Activated CD8-positive, alpha-beta memory T cell treated with anti-CD3 and anti-CD28 coated beads, Interleukin-2, amount 10 ng/mL, durations not matched to agents 7 days and 5 days (primary cell): Measurements from ENCODE around the gene STMP1. TPM values are rescaled to one million over a fixed set of nuclear protein-coding genes. Genes with fewer than 3 reads are reported as not detected.

Experiments used
- ATAC-seq: fragments of 150-1000 bp; cut with Tn5 transposase; one replicate; pipeline ENCODE4 v1.10.0; 2021; ENCODE audit warnings: moderate library complexity
- CTCF ChIA-PET: fragments of 350-600 bp; sonication (Branson Sonifier 250); formaldehyde crosslinking; loops from one replicate; lab custom pipeline; 2021; ENCODE audit warnings: antibody characterized with exemption; lab: Charles Lee
- DNase-seq: peaks from one replicate; pipeline ENCODE4 v3.0.0-alpha.2; 2020
- H3K27ac Mint-ChIP-seq: one replicate; pipeline ENCODE4 v1.8.0; 2021; ENCODE audit warnings: mild to moderate bottlenecking, mixed read lengths
- H3K27me3 Mint-ChIP-seq: one replicate; pipeline ENCODE4 v1.8.0; 2021; ENCODE audit warnings: mixed read lengths
- H3K36me3 Mint-ChIP-seq: one replicate; pipeline ENCODE4 v1.8.0; 2021; ENCODE audit warnings: mild to moderate bottlenecking, mixed read lengths
- H3K4me1 Mint-ChIP-seq: one replicate; pipeline ENCODE4 v1.8.0; 2021; ENCODE audit warnings: mixed read lengths
- H3K4me3 Mint-ChIP-seq: one replicate; pipeline ENCODE4 v1.8.0; 2021; ENCODE audit warnings: mild to moderate bottlenecking, moderate library complexity, mixed read lengths
- H3K9me3 Mint-ChIP-seq: one replicate; pipeline ENCODE4 v1.8.0; 2022; ENCODE audit warnings: low read depth, mixed read lengths
- total RNA-seq, 2 experiments: library from RNA; stranded (reverse); gene quantifications; one replicate each; pipeline ENCODE4 v1.2.3, GENCODE V29; 2021

The STMP1 gene
- total RNA-seq, 2 experiments from 2014 or later: 14.4 to 17.5 TPM

DNA sequence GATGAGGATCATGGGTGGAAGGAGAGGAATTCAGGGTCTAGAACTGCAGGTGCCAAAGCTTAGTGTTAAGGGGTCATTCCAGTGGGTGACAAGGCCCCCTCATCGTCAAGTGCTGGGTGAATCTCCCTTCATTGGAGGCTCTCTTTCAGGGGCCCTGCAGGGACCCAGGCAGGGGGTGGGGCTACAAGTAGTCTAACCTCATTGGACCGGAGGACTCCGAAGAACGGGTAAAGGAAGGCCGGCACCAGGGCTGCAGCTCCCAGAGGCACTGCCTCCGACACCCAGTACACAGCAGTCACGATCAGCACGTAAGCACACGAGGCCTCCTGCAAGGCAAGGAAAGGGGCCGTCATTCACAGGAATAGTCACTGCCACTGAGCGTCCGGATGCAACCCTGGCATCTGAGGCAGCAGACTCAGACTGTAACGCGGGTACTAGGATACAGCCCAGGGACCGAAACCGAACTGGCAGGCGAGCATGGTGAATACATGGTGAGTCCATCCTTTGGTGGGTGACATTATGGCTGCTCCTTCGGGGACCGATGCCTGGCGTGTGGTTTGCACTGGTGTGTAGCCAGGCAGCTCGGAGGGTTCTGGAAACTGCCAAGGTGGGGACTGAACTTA, 59.0 kb downstream of the STMP1 start:
- DNase-seq (no peak), ATAC-seq (no peak)
- no peaks in the 10 kb centered on the region for H3K4me1 Mint-ChIP-seq
- CTCF ChIA-PET: no interaction called here
- peaks cover 35% of the 10 kb centered on the region for H3K27me3 Mint-ChIP-seq
- H3K4me3 Mint-ChIP-seq: no peak overlapping the region
- no peaks in the 10 kb centered on the region for H3K36me3 Mint-ChIP-seq
- H3K27ac Mint-ChIP-seq: no peak overlapping the region
- no peaks in the 10 kb centered on the region for H3K9me3 Mint-ChIP-seq

DNA sequence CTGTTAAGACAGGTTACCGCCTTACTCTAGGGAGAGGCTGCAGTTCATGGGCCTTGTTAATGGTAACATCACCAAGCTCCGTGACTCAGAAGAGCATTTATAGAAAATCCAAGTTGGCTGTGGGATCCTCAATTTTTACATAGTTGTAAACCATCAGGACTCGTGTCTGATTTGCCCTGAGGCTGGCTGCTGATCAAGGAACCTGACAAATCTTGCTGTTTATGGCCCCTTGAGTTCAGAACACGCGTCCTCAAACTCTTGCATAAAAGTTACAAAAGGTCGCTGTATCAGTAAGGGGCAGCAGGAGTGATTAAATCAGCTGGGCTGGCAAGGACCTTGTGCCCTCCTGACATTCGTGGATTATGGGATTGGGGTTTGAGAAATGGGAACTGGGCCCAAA, 61.1 kb downstream of the STMP1 start:
- CTCF ChIA-PET: no interaction called here
- H3K9me3 Mint-ChIP-seq: no peaks in the 10 kb centered on the region
- H3K27ac Mint-ChIP-seq: no peak overlapping the region
- no peaks in the 10 kb centered on the region for H3K4me1 Mint-ChIP-seq
- H3K36me3 Mint-ChIP-seq: no peaks in the 10 kb centered on the region
- no peak for ATAC-seq
- no peak overlapping the region for H3K4me3 Mint-ChIP-seq
- peaks cover 31% of the 10 kb centered on the region for H3K27me3 Mint-ChIP-seq
- no peak for DNase-seq

Other genes with a start within 250 kb of the STMP1 start
- gene CNOT4, start 152.4 kb upstream of the STMP1 start, total RNA-seq: 10 to 100 TPM; 21.1 to 26.5 TPM
- gene NUP205, start 104.6 kb upstream of the STMP1 start, total RNA-seq: 100 to 1,000 TPM; 119 to 120 TPM
- not detected for gene SLC13A4, start 65.7 kb downstream of the STMP1 start, total RNA-seq
- not detected for gene FAM180A, start 86.3 kb downstream of the STMP1 start, total RNA-seq